ENCODE results near the gene NUCKS1.

The NUCKS1 gene

GRCh38 chr1:205767248-205767647 is 17.3 kb upstream of the NUCKS1 start:
- H3K4me1 ChIP-seq (ENCODE audit: insufficient read depth, low read length, severe bottlenecking): no peaks in the 10 kb centered on the region
- H3K4me3 ChIP-seq (ENCODE audit: low read depth, low read length, poor library complexity, severe bottlenecking): no peak overlapping the region
- no peak overlapping the region for H3K9ac ChIP-seq (ENCODE audit: low read length)
- no peak overlapping the region for H2AFZ ChIP-seq (ENCODE audit: low read length)
- H3K27ac ChIP-seq (ENCODE audit: low read depth, low read length, poor library complexity, severe bottlenecking): no peak overlapping the region
- H3K79me2 ChIP-seq (ENCODE audit: insufficient read depth, low read length): no peaks in the 10 kb centered on the region
- H3F3A ChIP-seq (ENCODE audit: insufficient read depth, low read length): no peaks in the 10 kb centered on the region
- no peaks in the 10 kb centered on the region for H3K9me2 ChIP-seq (ENCODE audit: low read depth, low read length)
- no peaks in the 10 kb centered on the region; the same call in 1 of the 2 replicates for H3K36me3 ChIP-seq (ENCODE audit: insufficient read depth, low read length)
- H3K27me3 ChIP-seq (ENCODE audit: insufficient read depth, low read length): no peaks in the 10 kb centered on the region
- no peaks in the 10 kb centered on the region for H3K9me3 ChIP-seq (ENCODE audit: low read length)
- no peak overlapping the region for H3K4me2 ChIP-seq (ENCODE audit: low read length)
- no peaks in the 10 kb centered on the region for H4K20me1 ChIP-seq (ENCODE audit: insufficient read depth, low read length)
- TF ChIP-seq CTCF (IDR thresholded peaks at IDR 0.05; ENCODE audit: low read length) (no peak), EZH2 (IDR thresholded peaks at IDR 0.05; ENCODE audit: borderline replicate concordance, low read length) (no peak)

- Histone ChIP-seq H3K4me3 (ENCODE audit: low read depth, low read length, poor library complexity, severe bottlenecking) (no peak overlapping the region), H3K79me2 (ENCODE audit: insufficient read depth, low read length) (no peaks in the 10 kb centered on the region), H3K36me3 (ENCODE audit: insufficient read depth, low read length) (no peaks in the 10 kb centered on the region; the same call in 1 of the 2 replicates), H4K20me1 (ENCODE audit: insufficient read depth, low read length) (no peaks in the 10 kb centered on the region), H3K27me3 (ENCODE audit: insufficient read depth, low read length) (no peaks in the 10 kb centered on the region), H3K9me3 (ENCODE audit: low read length) (no peaks in the 10 kb centered on the region), H3K4me1 (ENCODE audit: insufficient read depth, low read length, severe bottlenecking) (no peaks in the 10 kb centered on the region), H3F3A (ENCODE audit: insufficient read depth, low read length) (no peaks in the 10 kb centered on the region), H3K9me2 (ENCODE audit: low read depth, low read length) (no peaks in the 10 kb centered on the region), H3K9ac (ENCODE audit: low read length) (no peak overlapping the region), H3K4me2 (ENCODE audit: low read length) (no peak overlapping the region), H3K27ac (ENCODE audit: low read depth, low read length, poor library complexity, severe bottlenecking) (no peak overlapping the region), H2AFZ (ENCODE audit: low read length) (no peak overlapping the region)
- TF ChIP-seq EZH2 (IDR thresholded peaks at IDR 0.05; ENCODE audit: borderline replicate concordance, low read length) (no peak), CTCF (IDR thresholded peaks at IDR 0.05; ENCODE audit: low read length) (no peak)
These were observed 16.6 kb upstream of the NUCKS1 start for GRCh38 chr1:205766570-205766969.

GRCh38 chr1:205766038-205766437 is 16.1 kb upstream of the NUCKS1 start:
- no peaks in the 10 kb centered on the region; the same call in 1 of the 2 replicates for H3K36me3 ChIP-seq (ENCODE audit: insufficient read depth, low read length)
- no peaks in the 10 kb centered on the region for H3F3A ChIP-seq (ENCODE audit: insufficient read depth, low read length)
- no peaks in the 10 kb centered on the region for H4K20me1 ChIP-seq (ENCODE audit: insufficient read depth, low read length)
- H2AFZ ChIP-seq (ENCODE audit: low read length): no peak overlapping the region
- H3K27me3 ChIP-seq (ENCODE audit: insufficient read depth, low read length): no peaks in the 10 kb centered on the region
- H3K4me2 ChIP-seq (ENCODE audit: low read length): no peak overlapping the region
- no peaks in the 10 kb centered on the region for H3K9me3 ChIP-seq (ENCODE audit: low read length)
- H3K79me2 ChIP-seq (ENCODE audit: insufficient read depth, low read length): no peaks in the 10 kb centered on the region
- no peak for TF ChIP-seq EZH2 (IDR thresholded peaks at IDR 0.05; ENCODE audit: borderline replicate concordance, low read length)
- TF ChIP-seq CTCF (IDR thresholded peaks at IDR 0.05; ENCODE audit: low read length): no peak
- no peaks in the 10 kb centered on the region for H3K9me2 ChIP-seq (ENCODE audit: low read depth, low read length)
- no peak overlapping the region for H3K4me3 ChIP-seq (ENCODE audit: low read depth, low read length, poor library complexity, severe bottlenecking)
- H3K4me1 ChIP-seq (ENCODE audit: insufficient read depth, low read length, severe bottlenecking): no peaks in the 10 kb centered on the region
- no peak overlapping the region for H3K9ac ChIP-seq (ENCODE audit: low read length)
- no peak overlapping the region for H3K27ac ChIP-seq (ENCODE audit: low read depth, low read length, poor library complexity, severe bottlenecking)

Measured in OCI-LY1 (cell line).